ENCODE data around the gene SPAG16.
A peak's percentile ranks its signal among the peaks of the same experiment; 100 is the strongest.
"Not testable (repeated sequence)": the region's sequence is repeated elsewhere in the genome, so short reads cannot be mapped to it uniquely, and the experiment has no call there.

Gene SPAG16

DNA sequence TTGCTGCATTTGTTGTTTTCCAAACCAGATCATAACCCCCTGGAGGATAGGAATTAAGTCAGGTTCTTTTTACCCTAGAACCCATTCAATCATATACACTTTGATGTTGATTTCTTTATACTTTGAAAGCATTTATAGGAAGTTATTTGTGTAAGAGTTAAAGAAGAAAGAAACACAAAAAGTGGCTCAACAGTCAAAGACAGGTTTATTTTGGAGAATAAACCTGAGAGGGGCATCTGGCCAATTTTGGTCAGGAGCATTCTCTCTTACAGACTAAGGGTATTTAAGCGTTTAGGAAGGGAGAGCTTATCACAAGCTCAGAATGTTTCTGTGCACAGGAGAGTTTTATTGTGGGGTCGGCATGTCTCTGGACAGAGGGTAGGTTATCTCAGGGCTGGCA lies 398.0 kb downstream of the SPAG16 start:
- POLR2A ChIA-PET, result no interaction called here
- TF ChIP-seq ZNF24 (tag by site-specific recombination; IDR thresholded peaks at IDR 0.05) (no peak), SETDB1 (IDR thresholded peaks at IDR 0.05; ENCODE audit: insufficient read length, low read length) (peak; percentile 55), ZNF214 (tag by site-specific recombination; IDR thresholded peaks at IDR 0.05; ENCODE audit: borderline replicate concordance) (no peak), ZNF664 (tag by site-specific recombination; IDR thresholded peaks at IDR 0.05) (no peak), ZNF175 (tag by site-specific recombination; IDR thresholded peaks at IDR 0.05) (no peak), ZSCAN16 (tag by site-specific recombination; IDR thresholded peaks at IDR 0.05) (no peak), ZNF843 (tag by site-specific recombination; IDR thresholded peaks at IDR 0.05) (no peak), MEIS1 (CRISPR knock-in tag; IDR thresholded peaks at IDR 0.05; ENCODE audit: borderline replicate concordance) (no peak), IKZF3 (tag by site-specific recombination; IDR thresholded peaks at IDR 0.05) (no peak), TRIM28 (IDR thresholded peaks at IDR 0.05; ENCODE audit: borderline replicate concordance, low read length) (peak; percentile 44; the same call in 1 of the 2 replicates)
- TF ChIP-seq, protein P1, sequence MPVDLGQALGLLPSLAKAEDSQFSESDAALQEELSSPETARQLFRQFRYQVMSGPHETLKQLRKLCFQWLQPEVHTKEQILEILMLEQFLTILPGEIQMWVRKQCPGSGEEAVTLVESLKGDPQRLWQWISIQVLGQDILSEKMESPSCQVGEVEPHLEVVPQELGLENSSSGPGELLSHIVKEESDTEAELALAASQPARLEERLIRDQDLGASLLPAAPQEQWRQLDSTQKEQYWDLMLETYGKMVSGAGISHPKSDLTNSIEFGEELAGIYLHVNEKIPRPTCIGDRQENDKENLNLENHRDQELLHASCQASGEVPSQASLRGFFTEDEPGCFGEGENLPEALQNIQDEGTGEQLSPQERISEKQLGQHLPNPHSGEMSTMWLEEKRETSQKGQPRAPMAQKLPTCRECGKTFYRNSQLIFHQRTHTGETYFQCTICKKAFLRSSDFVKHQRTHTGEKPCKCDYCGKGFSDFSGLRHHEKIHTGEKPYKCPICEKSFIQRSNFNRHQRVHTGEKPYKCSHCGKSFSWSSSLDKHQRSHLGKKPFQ (tag by site-specific recombination; IDR thresholded peaks at IDR 0.05), result no peak
- H3K36me3 ChIP-seq (ENCODE audit: control insufficient read depth in 2 of 2, insufficient read depth in 1 of 2, low read length in 2 of 2), result no peaks in the 10 kb centered on the region
- no peak overlapping the region for H3K4me3 ChIP-seq (ENCODE audit: low read depth, low read length)
- CTCF ChIA-PET, result no interaction called here
- no peaks in the 10 kb centered on the region for H3K4me1 ChIP-seq (ENCODE audit: control insufficient read depth, insufficient read depth, low read length)
- no peaks in the 10 kb centered on the region; the same call in 1 of the 2 replicates for H3K9me3 ChIP-seq (ENCODE audit: control insufficient read depth, insufficient read depth, low read depth, low read length)
- H3K27ac ChIP-seq (ENCODE audit: extremely low read depth, low read depth, low read length), result no peak overlapping the region

DNA sequence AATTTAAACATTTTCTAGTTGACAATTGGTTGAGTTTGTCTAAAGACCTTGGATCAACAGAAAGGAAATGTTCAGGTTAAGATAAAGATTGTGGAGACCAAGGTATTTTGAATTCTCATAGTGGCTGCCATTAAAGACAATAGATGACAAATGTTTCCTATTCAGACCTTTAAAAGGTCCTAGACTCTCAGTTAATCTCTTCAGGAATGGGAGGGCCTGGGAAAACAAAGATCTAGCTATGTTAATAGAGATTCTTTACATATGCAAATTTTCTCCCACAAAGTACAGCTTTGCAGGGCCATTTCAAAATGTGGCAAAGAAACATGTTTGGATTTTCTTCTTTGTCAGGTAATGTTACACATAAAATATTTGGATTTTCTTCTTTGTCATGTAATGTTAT lies 403.9 kb downstream of the SPAG16 start:
- no peaks in the 10 kb centered on the region for H3K4me1 ChIP-seq (ENCODE audit: control insufficient read depth, insufficient read depth, low read length)
- no peak overlapping the region for H3K27ac ChIP-seq (ENCODE audit: extremely low read depth, low read depth, low read length)
- no peaks in the 10 kb centered on the region for H3K9me3 ChIP-seq (ENCODE audit: control insufficient read depth, insufficient read depth, low read depth, low read length)
- H3K36me3 ChIP-seq (ENCODE audit: control insufficient read depth in 2 of 2, insufficient read depth in 1 of 2, low read length in 2 of 2), result no peaks in the 10 kb centered on the region
- ChIA-PET CTCF (no interaction called here), POLR2A (no interaction called here)
- no peak overlapping the region for H3K4me3 ChIP-seq (ENCODE audit: low read depth, low read length)
- TF ChIP-seq, protein P2, sequence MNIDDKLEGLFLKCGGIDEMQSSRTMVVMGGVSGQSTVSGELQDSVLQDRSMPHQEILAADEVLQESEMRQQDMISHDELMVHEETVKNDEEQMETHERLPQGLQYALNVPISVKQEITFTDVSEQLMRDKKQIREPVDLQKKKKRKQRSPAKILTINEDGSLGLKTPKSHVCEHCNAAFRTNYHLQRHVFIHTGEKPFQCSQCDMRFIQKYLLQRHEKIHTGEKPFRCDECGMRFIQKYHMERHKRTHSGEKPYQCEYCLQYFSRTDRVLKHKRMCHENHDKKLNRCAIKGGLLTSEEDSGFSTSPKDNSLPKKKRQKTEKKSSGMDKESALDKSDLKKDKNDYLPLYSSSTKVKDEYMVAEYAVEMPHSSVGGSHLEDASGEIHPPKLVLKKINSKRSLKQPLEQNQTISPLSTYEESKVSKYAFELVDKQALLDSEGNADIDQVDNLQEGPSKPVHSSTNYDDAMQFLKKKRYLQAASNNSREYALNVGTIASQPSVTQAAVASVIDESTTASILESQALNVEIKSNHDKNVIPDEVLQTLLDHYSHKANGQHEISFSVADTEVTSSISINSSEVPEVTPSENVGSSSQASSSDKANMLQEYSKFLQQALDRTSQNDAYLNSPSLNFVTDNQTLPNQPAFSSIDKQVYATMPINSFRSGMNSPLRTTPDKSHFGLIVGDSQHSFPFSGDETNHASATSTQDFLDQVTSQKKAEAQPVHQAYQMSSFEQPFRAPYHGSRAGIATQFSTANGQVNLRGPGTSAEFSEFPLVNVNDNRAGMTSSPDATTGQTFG (tag by site-specific recombination; IDR thresholded peaks at IDR 0.05; ENCODE audit: borderline replicate concordance), result no peak
- TF ChIP-seq ZNF23 (tag by site-specific recombination; IDR thresholded peaks at IDR 0.05; ENCODE audit: borderline replicate concordance) (no peak), ZNF239 (tag by site-specific recombination; IDR thresholded peaks at IDR 0.05) (no peak), ZNF274 (IDR thresholded peaks at IDR 0.05; ENCODE audit: low read length) (no peak), ZNF274 (tag by site-specific recombination; IDR thresholded peaks at IDR 0.05; ENCODE audit: borderline replicate concordance) (no peak), ZNF121 (tag by site-specific recombination; IDR thresholded peaks at IDR 0.05) (no peak), ZNF626 (tag by site-specific recombination; IDR thresholded peaks at IDR 0.05) (no peak), ZNF223 (tag by site-specific recombination; IDR thresholded peaks at IDR 0.05) (no peak)
- TF ChIP-seq, protein P1 (tag by site-specific recombination; IDR thresholded peaks at IDR 0.05), result no peak
- TF ChIP-seq, protein P3, sequence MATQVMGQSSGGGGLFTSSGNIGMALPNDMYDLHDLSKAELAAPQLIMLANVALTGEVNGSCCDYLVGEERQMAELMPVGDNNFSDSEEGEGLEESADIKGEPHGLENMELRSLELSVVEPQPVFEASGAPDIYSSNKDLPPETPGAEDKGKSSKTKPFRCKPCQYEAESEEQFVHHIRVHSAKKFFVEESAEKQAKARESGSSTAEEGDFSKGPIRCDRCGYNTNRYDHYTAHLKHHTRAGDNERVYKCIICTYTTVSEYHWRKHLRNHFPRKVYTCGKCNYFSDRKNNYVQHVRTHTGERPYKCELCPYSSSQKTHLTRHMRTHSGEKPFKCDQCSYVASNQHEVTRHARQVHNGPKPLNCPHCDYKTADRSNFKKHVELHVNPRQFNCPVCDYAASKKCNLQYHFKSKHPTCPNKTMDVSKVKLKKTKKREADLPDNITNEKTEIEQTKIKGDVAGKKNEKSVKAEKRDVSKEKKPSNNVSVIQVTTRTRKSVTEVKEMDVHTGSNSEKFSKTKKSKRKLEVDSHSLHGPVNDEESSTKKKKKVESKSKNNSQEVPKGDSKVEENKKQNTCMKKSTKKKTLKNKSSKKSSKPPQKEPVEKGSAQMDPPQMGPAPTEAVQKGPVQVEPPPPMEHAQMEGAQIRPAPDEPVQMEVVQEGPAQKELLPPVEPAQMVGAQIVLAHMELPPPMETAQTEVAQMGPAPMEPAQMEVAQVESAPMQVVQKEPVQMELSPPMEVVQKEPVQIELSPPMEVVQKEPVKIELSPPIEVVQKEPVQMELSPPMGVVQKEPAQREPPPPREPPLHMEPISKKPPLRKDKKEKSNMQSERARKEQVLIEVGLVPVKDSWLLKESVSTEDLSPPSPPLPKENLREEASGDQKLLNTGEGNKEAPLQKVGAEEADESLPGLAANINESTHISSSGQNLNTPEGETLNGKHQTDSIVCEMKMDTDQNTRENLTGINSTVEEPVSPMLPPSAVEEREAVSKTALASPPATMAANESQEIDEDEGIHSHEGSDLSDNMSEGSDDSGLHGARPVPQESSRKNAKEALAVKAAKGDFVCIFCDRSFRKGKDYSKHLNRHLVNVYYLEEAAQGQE (tag by site-specific recombination; IDR thresholded peaks at IDR 0.05), result no peak
- TF ChIP-seq, protein P4, sequence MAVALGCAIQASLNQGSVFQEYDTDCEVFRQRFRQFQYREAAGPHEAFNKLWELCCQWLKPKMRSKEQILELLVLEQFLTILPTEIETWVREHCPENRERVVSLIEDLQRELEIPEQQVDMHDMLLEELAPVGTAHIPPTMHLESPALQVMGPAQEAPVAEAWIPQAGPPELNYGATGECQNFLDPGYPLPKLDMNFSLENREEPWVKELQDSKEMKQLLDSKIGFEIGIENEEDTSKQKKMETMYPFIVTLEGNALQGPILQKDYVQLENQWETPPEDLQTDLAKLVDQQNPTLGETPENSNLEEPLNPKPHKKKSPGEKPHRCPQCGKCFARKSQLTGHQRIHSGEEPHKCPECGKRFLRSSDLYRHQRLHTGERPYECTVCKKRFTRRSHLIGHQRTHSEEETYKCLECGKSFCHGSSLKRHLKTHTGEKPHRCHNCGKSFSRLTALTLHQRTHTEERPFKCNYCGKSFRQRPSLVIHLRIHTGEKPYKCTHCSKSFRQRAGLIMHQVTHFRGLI (tag by site-specific recombination; IDR thresholded peaks at IDR 0.05), result no peak

DNA sequence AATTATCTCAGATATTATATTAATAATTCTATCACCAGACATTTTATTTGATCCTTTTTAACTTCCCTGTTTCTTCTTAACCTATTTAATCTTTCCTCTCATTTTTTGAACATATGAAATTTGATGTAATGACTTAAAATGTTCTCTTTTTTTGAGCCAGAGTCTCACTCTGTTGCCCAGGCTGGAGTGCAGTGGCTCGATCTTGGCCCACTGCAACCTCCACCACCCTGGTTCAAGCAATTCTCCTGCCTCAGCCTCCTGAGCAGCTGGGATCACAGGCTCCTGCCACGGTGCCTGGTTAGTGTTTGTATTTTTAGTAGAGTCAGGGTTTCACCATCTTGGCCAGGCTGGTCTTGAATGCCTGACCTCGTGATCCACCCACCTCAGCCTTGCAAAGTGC lies 404.6 kb downstream of the SPAG16 start:
- POLR2A ChIA-PET; H3K4me3 ChIP-seq (ENCODE audit: low read depth, low read length); H3K9me3 ChIP-seq (ENCODE audit: control insufficient read depth, insufficient read depth, low read depth, low read length); H3K27ac ChIP-seq (ENCODE audit: extremely low read depth, low read depth, low read length); H3K4me1 ChIP-seq (ENCODE audit: control insufficient read depth, insufficient read depth, low read length); H3K36me3 ChIP-seq (ENCODE audit: control insufficient read depth in 2 of 2, insufficient read depth in 1 of 2, low read length in 2 of 2); CTCF ChIA-PET: not testable (repeated sequence)
